Cardiac fibroblast (primary cell): ENCODE results near the gene OBSCN.

ENCODE experiments used
- DNase-seq, 2 donors: peaks; one replicate each; pipeline versions ENCODE4 v3.0.0 to v3.0.0-alpha.2; 2010; ENCODE audit warnings: low read depth in 2 of 2
- H3K4me3 ChIP-seq, 2 donors: replicated peaks in 1 of 2; 1 replicate in 1 of 2; 2 replicates in 1 of 2; pipeline ENCODE4 v1.5.1; 2011; ENCODE audit warnings: low read depth in 2 of 2, low read length in 2 of 2, mild to moderate bottlenecking in 2 of 2, moderate library complexity in 1 of 2
- CTCF ChIP-seq: IDR thresholded peaks from one replicate; pipeline ENCODE4 v1.5.1; 2011; ENCODE audit warnings: low read depth, mild to moderate bottlenecking, low read length, inconsistent platforms

OBSCN gene

GRCh38 chr1:228275179-228275429, 67.3 kb downstream of the OBSCN start:
- no peak for DNase-seq
- TF ChIP-seq CTCF, result no peak

GRCh38 chr1:228275430-228276173, 67.8 kb downstream of the OBSCN start:
- peak overlapping the region; percentile 58 to 60 for H3K4me3 ChIP-seq
- DNase-seq, result peak; percentile 76 to 89
- no peak for TF ChIP-seq CTCF

More at GRCh38 chr1:228275179-228275429, 67.3 kb downstream of the OBSCN start:
- H3K4me3 ChIP-seq, result peak overlapping the region; percentile 58 to 60

- TF ChIP-seq CTCF, result no peak
- H3K4me3 ChIP-seq, result peak overlapping the region; percentile 58 to 60
- DNase-seq, result no peak
These were observed 68.5 kb downstream of the OBSCN start for GRCh38 chr1:228276174-228276831.

- DNase-seq, result no peak
- H3K4me3 ChIP-seq, result no peak overlapping the region
- no peak for TF ChIP-seq CTCF
These were observed 69.2 kb downstream of the OBSCN start for GRCh38 chr1:228276901-228277490.

- H3K4me3 ChIP-seq, result no peak overlapping the region
- no peak for TF ChIP-seq CTCF
- DNase-seq, result no peak
These were observed 69.9 kb downstream of the OBSCN start for GRCh38 chr1:228277491-228278431.

- DNase-seq, result no peak
- no peak for TF ChIP-seq CTCF
- H3K4me3 ChIP-seq, result no peak overlapping the region
These were observed 70.6 kb downstream of the OBSCN start for GRCh38 chr1:228278432-228278941.
